Fibroblast of skin of left quadriceps (primary cell): Measurements from ENCODE around the gene FAM131A.

Experiments
- DNase-seq, 2 experiments: peaks; one replicate each; pipeline ENCODE4 v3.0.0-alpha.2; 2013; ENCODE audit warnings: low read depth in 2 of 2

Gene FAM131A

DNA sequence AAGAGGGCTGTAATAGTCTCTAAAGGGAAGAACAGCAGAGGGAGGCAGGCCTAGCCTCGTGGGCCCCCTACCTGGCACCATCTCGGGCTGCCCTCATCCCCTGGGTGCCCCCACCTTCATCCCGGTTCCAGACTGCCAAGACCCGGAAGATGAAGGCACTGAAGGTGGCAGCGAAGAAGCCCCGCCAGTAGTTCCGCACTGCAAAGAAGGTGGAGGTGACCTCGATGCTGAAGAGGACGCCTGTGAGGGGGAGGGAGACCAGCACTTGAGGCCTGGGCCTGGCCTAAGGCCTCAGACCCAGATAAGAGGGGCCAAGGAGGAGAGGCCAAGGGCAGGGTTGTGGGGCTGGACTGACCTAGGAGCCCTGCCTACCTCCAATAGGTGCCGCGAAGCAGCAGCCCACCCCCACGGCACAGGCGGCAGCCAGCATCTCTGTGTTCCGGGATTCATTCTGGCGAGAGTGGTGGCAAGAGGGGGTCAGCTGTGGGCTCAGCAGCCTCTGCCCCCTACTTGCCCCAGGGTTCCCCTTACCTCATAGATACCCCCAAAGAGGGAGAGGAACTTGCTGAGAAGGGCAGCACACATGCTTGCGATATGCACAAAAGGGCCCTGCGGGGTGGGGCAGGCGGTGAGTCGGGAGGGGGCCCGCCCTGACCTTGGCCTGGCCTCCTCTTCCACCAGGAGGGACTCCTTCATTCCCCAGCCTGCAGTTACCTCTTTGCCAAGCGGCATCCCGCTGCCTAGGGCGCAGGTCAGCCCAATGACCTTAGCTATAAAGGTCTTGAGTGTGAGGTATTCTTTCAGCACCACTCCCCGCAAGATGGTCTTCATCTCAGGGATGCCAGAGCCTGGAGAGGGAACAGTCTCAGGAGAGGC, 20.1 kb downstream of the FAM131A start:
- DNase-seq = no peak

DNA sequence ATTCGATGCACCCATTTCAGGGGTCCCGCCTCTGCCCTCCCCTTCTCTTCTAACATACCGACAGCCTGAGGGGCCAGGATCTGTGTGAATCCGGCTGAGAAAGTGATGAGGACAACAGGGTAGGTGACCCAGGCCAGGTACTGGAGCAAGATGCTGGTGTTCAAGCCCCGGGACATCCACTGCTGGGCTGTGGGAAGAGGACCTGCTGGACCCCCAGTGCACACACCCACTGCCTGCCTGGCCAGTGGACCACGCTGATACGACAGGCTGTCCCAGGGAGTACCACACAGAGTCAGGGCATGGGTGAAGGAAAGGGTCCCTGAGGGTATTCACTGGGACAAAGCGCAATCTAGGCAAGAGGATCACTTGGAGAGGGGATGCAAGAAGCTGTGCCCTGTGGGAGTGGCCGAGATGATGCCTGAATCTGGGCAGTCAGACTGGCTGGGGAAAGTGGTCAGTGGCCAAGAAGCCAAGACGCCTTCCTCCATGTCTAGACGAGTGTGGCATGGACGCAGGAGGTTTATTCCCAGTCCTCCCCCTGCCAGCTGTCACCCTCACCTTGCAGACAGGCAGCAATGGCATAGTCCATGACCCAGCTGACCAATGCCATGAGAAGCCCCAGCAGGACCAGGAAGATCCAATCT, 20.8 kb downstream of the FAM131A start:
- no peak for DNase-seq

DNA sequence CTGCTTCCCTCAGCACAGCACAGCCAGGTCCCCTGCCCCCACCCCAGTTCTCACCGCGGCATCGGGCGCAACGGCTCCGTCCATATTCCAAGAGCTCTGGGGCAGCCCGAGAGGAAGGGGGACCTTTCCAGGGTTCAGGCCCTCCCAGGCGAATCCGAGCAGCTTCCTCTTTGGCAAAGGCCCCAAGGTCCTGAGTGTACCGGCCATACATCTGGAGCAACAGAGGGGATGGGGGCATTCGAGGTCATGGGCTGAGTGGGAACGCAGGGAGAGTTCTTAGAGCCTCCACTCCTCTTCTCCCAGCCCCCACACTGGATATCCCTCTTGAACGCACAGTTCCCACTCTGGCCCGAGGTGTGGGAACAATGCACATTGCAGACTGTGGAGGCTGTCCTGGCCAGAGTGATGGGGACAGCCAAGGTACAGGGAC, 21.5 kb downstream of the FAM131A start:
- no peak for DNase-seq

DNA sequence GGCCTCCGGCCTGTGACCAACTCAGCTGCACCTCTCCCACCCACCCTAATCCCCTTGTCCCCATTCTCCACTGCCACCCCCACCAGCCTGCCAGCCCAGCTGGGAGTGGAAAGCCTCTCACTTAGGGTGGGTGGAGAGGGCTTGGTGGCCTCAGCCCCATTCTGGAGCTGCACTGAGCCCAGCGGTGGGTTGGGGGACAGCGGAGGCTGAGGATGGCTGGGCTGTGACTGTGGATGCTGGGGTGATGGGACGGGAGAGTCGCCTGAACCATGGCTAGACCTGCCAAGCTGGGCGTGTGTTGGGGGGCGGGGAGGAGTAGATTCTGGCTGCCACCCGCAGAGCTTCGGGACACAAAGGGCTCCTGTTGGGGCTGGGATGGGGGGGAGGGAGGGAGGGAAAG, 22.2 kb downstream of the FAM131A start:
- no peak for DNase-seq

DNA sequence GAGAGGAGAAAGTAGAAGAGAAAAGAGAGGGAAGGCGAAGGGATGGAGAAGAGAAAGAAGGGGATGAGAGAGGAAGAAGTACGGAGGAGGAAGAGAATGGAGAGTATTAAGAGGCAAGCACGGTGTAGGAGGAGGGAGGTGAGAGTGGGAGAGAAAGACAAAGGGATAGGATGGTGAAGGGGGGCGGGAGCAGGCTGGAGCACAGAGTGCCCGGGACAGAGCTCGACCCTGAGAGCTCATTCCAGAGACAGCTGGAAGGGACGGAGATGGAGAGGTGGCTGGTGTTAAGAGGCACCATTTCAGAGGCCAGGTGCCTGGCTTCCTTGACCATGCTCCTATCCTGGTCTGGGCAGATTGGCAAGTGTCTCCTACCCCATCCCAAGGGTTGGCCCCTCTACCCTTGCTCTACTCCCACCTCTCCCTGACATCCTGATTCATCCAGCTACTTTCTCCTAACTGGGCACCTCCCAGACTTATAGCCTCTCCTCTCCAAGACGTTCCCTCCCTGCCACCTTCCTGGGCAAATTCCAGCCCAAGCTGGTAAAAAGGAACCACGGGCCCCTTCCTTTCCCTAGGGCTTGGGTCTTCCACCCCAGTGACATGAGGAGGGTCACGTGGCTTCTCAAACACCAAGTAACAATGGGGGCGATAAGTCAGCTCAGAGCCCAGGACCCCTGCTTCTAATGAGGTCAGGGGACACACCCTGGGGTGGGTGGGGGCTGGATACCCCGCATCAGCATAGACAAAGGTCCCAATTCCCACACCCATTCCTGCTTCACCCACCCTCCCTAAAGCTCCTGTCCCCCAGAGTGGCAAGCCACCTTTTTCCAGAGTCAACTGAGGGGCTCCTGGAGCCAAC, 22.9 kb downstream of the FAM131A start:
- DNase-seq = no peak

DNA sequence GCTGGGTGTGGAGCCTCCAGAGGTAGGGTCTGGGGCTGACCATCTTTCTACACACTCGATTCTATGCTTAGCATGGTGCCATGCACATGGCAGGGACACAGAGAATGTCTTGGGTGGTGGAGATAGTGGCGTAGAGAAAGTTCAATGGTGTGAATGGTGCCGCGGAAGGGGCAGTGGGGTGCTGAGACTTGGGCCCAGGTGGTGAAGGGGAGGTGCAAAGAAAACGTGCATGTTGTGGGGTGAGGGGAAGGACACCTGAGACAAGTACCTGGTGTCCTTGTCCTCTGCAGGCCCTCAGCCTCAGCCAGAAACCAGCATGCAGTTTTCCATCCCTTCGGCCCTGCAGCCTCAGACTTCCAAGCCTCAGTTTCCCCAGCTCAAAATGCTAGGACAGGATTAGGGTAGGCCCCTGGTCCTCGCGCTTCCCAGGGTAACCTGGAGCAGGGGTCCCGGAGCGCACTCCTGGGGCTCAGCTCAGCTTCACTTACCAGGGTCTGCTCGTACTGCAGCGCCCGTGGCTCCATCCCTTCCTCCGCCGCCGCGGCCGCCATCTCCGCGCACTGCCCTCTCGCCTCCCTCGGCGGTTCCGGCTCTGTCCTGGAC, 23.6 kb downstream of the FAM131A start:
- DNase-seq = no peak

DNA sequence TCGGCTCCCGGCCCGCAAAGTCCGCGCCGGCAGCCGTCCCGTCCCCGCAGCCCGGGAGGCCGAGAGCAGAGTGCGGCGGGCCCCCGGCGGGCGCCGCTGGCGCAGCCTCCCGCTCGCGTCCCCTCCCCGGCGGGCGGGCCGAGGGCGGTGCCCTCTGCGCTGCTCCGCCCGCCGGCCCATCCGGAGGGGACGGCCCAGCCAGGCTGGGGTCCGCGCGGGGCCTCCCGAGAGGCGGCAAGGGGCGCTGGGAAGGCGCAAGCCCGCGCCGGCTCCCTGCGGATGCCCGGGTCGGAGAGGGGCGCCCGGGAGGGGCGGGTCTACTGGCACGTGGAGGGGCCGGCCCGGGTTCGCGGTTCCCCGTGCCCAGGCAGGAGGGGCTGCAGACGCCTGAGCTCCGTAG, 24.1 kb downstream of the FAM131A start, which contains the start of the genes CLCN2 and POLR2H:
Gene CLCN2, minus strand, starts transcription at position 74 of the 400 bp plus-strand sequence. CDS start 126 bp downstream, outside the sequence.
Gene POLR2H, plus strand, starts transcription at position 179 of the 400 bp plus-strand sequence. CDS start 1,783 bp downstream, outside the sequence.
- no peak for DNase-seq

DNA sequence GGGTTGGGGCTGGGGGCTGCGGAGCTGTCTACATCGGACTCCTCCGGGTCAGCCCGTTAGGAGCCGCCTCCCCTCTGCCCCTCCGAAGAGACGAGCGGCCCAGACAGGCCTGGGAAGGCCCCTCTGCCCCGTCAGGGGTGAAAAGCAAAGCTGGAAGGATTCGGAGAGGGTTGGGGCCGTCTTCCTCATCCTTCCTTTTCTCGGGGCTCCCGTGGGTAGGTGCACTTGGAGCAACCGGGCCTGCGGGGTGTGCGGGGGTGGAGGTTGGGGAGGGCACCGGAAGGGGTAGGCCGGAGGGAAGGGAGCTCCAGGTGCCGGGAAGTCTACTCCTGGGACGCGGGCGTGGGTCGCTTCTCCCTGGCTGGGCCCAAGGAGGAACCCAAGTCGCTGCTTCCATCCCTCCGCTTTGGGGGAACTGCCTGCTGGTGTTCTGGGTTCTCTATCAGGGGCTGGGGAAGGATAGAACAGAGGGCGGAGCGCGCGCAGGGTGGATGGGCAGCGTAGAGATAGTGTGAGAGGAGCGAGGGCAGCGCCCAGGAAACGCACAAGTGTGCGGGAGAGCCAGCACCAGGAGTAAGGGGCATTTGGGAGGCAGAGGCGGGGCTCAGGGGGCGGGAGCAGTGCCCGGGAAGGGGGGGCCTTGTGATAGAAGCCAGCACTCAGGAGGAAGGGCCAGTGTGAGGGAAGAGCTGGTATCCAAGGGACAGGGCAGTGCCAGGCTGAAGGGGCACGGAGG, 24.7 kb downstream of the FAM131A start:
- DNase-seq = no peak

DNA sequence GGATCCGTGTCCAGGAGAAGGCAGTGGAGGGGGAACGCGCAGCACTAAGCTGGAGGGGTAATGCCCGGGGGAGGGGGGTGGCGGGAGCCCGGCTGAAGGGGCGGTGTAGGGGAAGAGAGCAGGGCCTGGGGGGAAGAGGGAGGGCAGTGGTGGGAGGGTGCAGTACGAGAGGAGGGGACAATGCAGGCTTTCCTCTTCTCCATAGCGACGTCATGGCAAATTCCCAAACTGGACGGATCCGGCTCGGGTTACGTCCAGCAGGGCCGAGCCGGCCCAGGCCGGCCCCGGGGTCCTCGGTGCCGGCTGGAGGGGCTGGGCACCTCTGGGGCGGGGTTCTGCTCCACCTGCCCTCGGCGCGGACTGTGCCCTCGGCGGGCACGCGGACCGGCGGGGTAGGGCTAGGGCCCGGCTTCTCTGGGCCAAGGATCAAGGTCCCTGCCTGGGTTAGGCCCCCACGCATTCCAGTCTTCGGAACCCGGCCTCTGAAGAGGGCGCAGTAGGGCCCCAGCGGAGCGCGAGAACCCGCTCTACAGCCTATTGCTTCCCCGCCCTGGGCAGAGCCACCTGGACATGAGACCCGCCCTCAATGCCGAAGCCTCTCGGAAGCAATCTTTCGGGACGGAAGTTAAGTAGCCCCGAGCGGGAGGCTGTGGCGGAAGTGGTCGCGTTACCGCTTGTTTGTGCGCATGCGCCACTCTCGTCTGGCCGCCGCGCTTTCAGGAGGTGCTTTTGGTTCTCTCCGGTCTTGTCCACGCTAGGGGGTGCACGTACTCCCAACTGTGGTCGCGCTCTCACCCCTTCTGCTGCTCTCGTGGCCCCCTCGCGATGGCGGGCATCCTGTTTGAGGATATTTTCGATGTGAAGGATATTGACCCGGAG, 25.5 kb downstream of the FAM131A start:
- DNase-seq = peak; percentile 93 to 94

DNA sequence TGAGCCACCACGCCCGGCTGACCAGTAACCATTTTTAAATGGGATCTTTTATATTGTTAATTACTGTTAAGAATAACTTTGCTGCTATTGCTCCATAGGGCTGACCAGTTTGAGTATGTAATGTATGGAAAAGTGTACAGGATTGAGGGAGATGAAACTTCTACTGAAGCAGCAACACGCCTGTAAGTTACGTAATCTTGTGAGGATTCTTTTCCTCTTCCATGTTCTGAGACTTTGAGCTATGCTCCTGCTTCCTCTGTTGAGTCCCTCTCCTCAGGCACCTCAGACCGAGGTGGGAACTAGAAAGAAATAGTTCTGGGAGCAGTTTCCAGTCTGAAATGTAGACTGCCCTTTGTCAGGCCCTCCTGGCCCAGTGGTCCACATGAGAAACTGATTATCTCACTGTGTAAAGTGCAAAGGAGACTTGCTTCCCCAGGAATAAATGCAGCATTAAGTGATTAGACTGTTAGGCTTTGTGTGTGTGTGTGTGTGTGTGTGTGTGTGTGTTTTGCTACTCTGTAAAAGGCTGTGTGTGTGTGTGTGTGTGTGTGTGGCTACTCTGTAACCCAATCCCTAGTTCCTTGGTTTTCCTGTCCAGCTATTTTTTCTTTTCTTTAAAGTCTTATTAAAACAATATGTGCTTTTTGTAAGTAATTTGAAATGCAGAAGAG, 29.4 kb downstream of the FAM131A start:
- DNase-seq = peak; percentile 55 to 60

DNA sequence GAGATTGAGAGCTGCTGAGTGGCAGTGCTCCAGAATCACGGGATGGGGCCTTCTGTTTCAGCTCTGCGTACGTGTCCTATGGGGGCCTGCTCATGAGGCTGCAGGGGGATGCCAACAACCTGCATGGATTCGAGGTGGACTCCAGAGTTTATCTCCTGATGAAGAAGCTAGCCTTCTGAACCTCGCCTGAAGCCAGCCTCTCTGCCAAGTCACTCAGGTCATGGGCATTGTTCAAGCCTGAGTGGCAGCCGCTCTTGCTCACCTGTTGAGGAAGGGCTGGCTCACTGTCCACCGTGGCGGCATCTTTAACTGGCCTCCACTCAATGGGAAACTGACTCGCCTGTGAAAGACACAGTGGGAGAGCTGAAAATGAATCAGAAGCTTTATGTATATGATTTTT, 30.7 kb downstream of the FAM131A start:
- no peak for DNase-seq

DNA sequence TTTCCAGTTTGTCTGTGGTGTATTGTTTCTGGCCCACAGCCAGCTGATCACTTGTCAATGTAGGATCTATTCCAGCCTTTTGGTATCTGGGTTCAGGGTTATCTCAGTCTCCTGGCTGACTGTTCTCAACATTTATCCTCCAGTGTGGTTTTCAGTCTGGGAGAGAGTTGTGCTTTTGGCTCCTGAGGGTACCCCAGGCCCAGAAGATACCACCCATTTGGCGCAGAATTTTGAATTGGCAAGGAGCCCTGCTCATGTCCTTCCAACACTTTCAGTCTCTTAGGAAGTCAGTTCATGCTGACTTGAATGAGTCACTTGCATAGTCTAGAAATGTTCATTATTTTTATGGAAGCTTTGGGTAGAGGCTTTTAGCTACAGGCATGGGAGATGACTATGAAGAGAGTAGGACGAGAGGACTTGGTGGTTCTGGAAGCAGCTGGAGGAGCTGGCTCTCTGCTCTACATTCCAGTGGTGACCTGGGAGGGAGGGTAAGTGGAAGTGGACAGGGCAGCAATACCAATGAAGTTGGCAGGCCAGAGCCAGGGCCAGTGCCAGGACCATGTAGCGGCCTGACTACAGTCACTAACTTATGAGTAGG, 31.3 kb downstream of the FAM131A start:
- no peak for DNase-seq

DNA sequence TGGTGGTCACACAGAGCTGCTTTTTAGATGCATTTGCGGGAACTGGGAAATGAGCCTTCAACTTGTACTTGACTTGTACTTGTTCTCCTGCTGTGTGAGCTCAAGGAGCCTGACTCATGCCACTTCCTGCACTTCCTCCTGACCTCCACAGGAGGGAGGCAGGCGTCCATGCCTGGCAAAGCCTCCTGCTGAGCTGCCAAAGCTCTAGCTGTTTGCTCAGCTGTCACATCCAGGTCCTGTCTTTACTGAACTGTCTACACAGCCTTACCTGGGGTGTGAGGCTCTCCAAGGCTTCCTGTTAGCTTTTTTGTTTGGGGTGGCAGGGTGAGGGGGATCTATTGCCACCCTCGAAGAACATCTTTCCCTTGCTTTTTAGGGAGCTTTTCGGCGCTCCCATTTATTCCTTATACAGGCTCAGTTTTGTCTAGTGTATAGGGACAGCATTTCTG, 34.2 kb downstream of the FAM131A start:
- DNase-seq = peak; percentile 69 to 70

DNA sequence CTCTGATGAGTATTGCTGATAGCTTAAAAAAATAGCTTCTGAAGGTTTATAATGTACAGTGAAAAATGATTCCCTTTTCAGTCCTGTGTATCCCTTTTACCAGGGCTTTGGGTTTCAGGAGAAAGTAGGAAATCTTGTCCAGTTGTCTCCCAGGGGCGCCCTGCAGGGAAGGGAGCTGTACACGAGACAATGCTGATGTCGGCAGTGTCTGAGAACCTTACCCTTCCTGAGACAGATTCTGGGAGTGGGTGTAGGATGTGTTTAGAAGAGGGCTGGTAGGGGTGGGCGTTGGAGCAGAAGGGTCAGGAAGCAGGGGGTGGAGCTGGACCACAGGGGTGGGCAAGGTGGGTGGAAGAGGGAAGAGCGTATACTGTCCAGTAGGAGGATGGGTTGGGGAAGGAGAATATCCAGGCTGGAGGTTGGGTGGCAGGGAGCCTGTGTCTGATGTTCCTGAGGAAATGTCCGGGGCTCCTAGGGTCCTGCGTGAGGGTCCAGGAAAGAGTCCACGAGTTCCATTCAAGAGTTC, 35.0 kb downstream of the FAM131A start:
- no peak for DNase-seq

DNA sequence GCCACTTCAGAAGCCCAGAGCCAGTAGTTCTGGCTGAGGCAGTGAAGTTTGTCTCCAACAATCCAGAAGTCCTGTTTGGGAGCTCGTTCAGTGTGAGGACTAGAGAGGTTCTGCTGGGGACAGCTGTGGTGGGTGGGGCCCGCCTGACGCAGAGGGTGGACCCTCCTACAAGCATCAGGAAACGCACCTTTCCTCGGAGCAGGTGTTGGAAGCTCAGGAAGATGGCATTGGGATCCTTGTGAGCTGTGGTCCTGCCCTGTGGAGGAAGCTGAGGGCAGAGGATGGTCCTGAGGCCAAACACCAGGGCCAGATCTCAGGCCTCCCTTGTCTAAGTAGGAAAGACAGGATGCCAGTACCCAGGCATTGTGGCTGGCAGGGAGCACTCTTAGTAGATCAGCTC, 35.5 kb downstream of the FAM131A start:
- DNase-seq = no peak

DNA sequence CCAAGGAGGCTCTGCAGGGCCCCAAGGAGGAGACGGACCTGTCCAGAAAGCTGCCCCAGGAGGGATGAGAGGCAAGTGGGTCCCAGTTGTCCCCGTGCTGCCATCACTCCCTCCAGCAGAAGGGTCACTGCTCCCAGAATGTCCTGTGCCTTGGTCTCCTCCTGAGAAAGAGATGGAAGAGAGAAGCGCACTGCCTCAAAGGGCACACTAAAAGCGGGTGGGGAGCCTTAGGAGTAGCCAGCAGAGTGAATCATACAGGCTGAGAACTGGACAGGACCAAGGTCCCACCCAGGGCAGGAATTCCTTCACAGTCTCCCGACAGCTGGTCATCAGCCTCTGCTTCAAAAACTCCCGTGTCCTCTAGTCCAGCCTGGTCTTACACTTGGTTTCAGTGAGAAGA, 36.0 kb downstream of the FAM131A start:
- DNase-seq = no peak

DNA sequence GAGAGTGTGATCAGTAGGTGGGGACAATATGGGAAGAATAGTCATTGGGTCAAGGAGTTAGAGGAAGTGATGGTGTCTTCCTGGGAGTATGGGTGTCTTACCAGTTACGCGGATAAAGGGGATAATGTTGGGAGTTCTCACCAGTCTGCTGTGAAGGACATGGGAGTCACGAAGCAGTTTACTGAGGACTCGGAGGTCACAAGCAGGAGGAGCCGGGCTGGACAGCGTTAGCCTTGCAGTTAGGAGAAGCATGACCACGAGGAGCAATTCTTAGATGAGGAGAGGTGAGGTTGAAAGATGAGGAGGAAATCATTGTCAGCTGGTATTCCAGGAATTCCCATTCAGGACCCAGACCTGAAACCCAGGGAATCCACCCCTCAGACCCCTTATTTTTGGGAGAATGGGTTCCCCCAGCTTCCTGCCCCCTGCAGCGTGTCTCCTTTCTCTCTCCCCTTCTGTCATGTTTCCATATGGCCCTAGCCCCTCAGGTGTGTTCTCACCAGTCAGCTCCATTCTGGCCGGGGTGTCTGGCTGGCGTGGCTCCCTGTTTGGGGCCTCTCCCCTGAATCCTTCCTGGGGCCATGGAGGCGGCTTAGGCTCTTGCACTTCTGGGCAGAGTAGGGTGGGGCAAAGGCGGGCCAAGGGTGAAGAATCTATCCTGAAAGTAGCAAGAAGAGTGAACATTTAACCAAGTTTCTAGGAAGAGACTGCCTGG, 38.5 kb downstream of the FAM131A start:
- DNase-seq = no peak

DNA sequence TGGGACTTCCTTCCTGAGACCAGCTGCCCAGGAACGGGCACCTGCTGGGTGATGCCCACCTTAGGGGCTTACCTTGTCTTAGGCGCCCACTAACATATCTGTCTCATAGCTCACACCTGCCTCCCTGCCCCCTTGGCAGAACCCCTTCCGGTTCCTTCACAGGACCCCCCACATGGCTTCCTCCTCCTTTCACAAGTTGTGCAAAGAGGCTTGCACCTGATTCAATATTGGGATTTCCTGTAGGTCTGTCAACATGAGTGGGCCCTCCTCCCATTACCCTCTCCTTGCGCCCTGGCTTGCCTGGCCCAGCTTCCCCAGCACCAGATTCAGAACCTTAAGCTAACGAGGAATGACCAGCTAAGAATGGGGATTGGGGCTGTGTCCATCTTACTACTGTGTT, 40.0 kb downstream of the FAM131A start:
- no peak for DNase-seq
